Suprapubic skin (tissue), 4 donors: Measurements from ENCODE around the gene CLEC5A. TPM values are rescaled to one million over a fixed set of nuclear protein-coding genes. Genes with fewer than 3 reads are reported as not detected.

Source experiments
- DNase-seq, 2 donors: peaks; one replicate each; pipeline ENCODE4 v3.0.0-alpha.2; 2019; ENCODE audit warnings: low spot score in 2 of 2
- H3K27ac ChIP-seq: fragments of 200-600 bp; sonication (generic); one replicate; pipeline ENCODE4 v1.5.1; 2019
- H3K27me3 ChIP-seq: fragments of 200-600 bp; sonication (generic); one replicate; pipeline ENCODE4 v1.5.1; 2019
- H3K36me3 ChIP-seq: fragments of 200-600 bp; sonication (generic); one replicate; pipeline ENCODE4 v1.5.1; 2019
- H3K4me1 ChIP-seq: fragments of 200-600 bp; sonication (generic); one replicate; pipeline ENCODE4 v1.5.1; 2019
- H3K4me3 ChIP-seq: fragments of 200-600 bp; sonication (generic); one replicate; pipeline ENCODE4 v1.5.1; 2019; ENCODE audit warnings: mild to moderate bottlenecking
- H3K9me3 ChIP-seq: fragments of 200-600 bp; sonication (generic); one replicate; pipeline ENCODE4 v1.5.1; 2019
- EP300 ChIP-seq: sonication (generic); formaldehyde crosslinking; IDR thresholded peaks from one replicate; pipeline ENCODE4 v1.6.1; 2017; ENCODE audit warnings: antibody characterized with exemption
- POLR2A ChIP-seq, 2 donors: fragments of 450-650 bp; IDR thresholded peaks; one replicate each; pipeline ENCODE4 v1.6.1; 2017; ENCODE audit warnings: antibody characterized with exemption in 2 of 2, mild to moderate bottlenecking in 2 of 2, moderate library complexity in 2 of 2
- POLR2AphosphoS5 ChIP-seq, 3 donors: sonication (generic); formaldehyde crosslinking; IDR thresholded peaks; one replicate each; pipeline ENCODE4 v1.6.1; 2017; ENCODE audit warnings: antibody characterized with exemption in 3 of 3
- WGBS: methylation state at CpG from one replicate; pipeline ENCODE4 v1.1.5; 2018; 5-methylcytosine and 5-hydroxymethylcytosine counted together
- total RNA-seq, 4 donors: library from RNA; depleted of rRNA; stranded (reverse); fragments of >200 nt; gene quantifications; one replicate each; pipeline ENCODE4 v1.1.0, GENCODE V29; 2016
- TF ChIP-seq, protein P1 (sequence below), 2 donors: fragments of 200-600 bp in 1 of 2; fragments of 450-650 bp in 1 of 2; sonication (generic) in 1 of 2; IDR thresholded peaks; one replicate each; pipeline ENCODE4 v1.5.1; 2016 to 2019; ENCODE audit warnings: antibody characterized with exemption in 2 of 2, mild to moderate bottlenecking in 1 of 2, moderate library complexity in 1 of 2

The CLEC5A gene
- total RNA-seq, 4 donors from 2014 or later = 2.2 to 5.4 (median 3.9) TPM

DNA sequence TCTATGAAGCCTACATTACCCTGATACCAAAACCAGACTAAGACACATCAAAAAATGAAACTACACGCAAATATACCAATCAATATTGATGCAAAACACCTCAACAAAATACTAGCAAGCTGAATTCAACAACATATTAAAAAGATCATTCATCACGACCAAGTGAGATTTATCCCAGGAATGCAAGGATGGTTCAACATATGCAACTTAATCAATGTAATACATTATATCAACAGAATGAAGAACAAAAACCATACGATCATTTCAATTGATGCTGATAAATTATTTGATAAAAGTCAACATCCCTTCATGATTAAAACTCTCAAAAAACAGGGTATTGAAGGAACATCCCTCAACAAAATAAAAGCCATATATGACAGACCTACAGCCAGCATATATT lies 5.7 kb downstream of the CLEC5A start:
- Histone ChIP-seq H3K4me3 (no peak overlapping the region), H3K4me1 (no peaks in the 10 kb centered on the region), H3K27me3 (no peaks in the 10 kb centered on the region), H3K36me3 (no peaks in the 10 kb centered on the region), H3K9me3 (peaks cover 6% of the 10 kb centered on the region), H3K27ac (no peak overlapping the region)
- TF ChIP-seq POLR2A (IDR thresholded peaks at IDR 0.05) (no peak), EP300 (no peak), POLR2AphosphoS5 (IDR thresholded peaks at IDR 0.05) (no peak)
- TF ChIP-seq, protein P1, sequence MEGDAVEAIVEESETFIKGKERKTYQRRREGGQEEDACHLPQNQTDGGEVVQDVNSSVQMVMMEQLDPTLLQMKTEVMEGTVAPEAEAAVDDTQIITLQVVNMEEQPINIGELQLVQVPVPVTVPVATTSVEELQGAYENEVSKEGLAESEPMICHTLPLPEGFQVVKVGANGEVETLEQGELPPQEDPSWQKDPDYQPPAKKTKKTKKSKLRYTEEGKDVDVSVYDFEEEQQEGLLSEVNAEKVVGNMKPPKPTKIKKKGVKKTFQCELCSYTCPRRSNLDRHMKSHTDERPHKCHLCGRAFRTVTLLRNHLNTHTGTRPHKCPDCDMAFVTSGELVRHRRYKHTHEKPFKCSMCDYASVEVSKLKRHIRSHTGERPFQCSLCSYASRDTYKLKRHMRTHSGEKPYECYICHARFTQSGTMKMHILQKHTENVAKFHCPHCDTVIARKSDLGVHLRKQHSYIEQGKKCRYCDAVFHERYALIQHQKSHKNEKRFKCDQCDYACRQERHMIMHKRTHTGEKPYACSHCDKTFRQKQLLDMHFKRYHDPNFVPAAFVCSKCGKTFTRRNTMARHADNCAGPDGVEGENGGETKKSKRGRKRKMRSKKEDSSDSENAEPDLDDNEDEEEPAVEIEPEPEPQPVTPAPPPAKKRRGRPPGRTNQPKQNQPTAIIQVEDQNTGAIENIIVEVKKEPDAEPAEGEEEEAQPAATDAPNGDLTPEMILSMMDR (IDR thresholded peaks at IDR 0.05) = no peak
- no peak for DNase-seq
- WGBS = 92% methylated on average over 3 of the region's 3 CpGs

DNA sequence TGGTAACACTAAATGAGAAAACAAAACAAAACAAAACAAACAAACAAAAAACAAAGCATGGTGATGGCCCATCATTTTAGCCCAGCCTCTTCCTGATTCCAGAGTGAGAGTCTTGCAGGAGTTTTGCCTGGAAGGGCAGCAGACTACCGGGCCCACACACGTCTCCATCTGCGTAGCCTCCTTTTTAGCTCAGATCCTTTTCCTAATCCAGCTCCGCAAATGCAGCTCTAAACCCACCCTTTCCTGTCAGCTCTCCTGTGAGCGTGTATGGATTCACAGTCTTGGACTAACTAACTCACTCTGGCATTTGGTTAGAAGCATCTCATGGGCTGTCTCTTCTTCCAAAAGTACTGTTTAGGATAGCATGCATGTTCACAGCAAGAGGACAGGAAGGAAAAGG lies 16.6 kb downstream of the CLEC5A start:
- 81% methylated on average over 5 of the region's 5 CpGs for WGBS
- DNase-seq = no peak
- no peak for TF ChIP-seq EP300
- TF ChIP-seq POLR2A (IDR thresholded peaks at IDR 0.05) = no peak
- TF ChIP-seq POLR2AphosphoS5 (IDR thresholded peaks at IDR 0.05) = no peak
- TF ChIP-seq, protein P1 (IDR thresholded peaks at IDR 0.05) = no peak

DNA sequence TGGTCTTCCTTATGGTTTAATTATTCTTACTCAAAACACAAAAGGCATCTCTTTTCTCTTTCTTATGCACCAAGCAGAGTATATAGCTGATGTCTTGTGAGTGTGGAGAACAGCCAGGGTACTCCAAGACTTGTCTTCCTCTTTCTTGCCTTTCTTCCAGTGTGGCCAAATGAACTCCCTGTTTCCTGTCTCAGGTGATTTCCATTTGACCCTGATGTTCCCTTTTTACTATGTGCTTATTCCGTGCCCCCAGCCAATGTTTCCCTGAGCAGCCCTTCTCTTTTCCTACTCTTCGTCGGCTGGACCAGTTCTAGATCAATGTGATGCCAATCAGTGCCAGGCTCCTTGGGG lies 18.0 kb downstream of the CLEC5A start:
- Histone ChIP-seq H3K27ac (no peak overlapping the region), H3K4me3 (no peak overlapping the region), H3K9me3 (no peaks in the 10 kb centered on the region), H3K27me3 (no peaks in the 10 kb centered on the region), H3K4me1 (no peaks in the 10 kb centered on the region), H3K36me3 (no peaks in the 10 kb centered on the region)
- no peak for TF ChIP-seq EP300
- TF ChIP-seq POLR2AphosphoS5 (IDR thresholded peaks at IDR 0.05) = no peak
- TF ChIP-seq, protein P1 (IDR thresholded peaks at IDR 0.05) = no peak
- no peak for TF ChIP-seq POLR2A (IDR thresholded peaks at IDR 0.05)
- WGBS = 84% methylated on average over 3 of the region's 3 CpGs
- DNase-seq = no peak

More for the DNA sequence above, 16.6 kb downstream of the CLEC5A start:
- no peak overlapping the region for H3K27ac ChIP-seq
- H3K4me3 ChIP-seq = no peak overlapping the region
- H3K36me3 ChIP-seq = no peaks in the 10 kb centered on the region
- H3K27me3 ChIP-seq = no peaks in the 10 kb centered on the region
- no peaks in the 10 kb centered on the region for H3K9me3 ChIP-seq
- H3K4me1 ChIP-seq = no peaks in the 10 kb centered on the region

DNA sequence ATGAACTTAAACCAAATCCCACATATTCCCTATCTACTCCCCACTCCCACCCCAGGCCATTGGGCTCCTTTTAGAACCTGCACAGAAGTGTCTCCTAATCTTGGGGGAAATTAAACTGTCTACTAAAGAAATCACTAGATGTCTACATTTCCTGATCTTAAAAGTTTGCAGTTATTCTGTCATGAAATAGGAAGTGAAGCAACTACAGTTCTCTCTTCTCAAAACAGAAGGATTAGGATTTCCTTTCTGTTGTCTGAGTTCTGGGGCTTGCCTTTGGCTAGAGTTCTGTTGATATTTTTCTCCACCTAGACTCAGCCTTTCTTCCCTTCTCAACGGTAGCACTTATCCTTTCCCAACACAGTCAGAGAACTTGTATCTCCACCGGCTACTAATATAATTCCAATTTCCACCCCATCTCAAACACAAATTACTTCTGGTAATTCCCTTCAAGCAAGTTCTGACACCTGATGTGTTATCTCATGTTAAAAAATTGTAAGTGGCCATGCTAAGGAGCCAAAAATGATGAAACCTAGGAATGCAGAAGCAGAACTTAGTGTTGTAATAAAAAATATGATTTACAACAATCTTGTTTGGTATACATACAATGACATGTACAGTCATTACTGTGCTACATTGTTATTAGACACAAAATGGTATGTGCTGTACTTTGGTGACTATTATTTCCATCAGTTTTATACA lies 18.5 kb downstream of the CLEC5A start:
- Histone ChIP-seq H3K4me1 (no peaks in the 10 kb centered on the region), H3K27ac (no peak overlapping the region), H3K36me3 (no peaks in the 10 kb centered on the region), H3K4me3 (no peak overlapping the region), H3K27me3 (no peaks in the 10 kb centered on the region), H3K9me3 (no peaks in the 10 kb centered on the region)
- DNase-seq = no peak
- WGBS = 46% methylated on average over 2 of the region's 2 CpGs
- TF ChIP-seq POLR2AphosphoS5 (IDR thresholded peaks at IDR 0.05) = no peak
- TF ChIP-seq, protein P1 (IDR thresholded peaks at IDR 0.05) = no peak

DNA sequence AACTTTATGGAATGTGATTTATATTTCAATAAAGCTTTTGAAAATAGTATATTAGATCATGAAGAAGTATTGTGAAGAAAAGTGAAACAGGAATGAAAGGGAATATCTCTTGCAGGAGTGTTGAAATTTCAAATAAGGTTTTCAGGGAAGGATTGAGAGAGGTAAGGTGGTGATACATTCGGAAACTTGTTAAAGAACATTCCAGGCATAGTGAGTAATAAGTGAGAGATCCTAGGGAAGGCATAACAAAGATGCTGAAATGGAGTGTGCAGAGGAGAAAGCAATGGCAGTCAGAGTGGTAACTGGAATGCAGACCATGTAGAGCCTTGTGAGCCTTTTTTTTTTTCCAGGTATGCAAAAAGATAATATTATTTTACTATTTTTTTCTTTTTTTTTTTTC lies 26.5 kb downstream of the CLEC5A start:
- Histone ChIP-seq H3K4me3 (no peak overlapping the region), H3K27me3 (no peaks in the 10 kb centered on the region), H3K36me3 (no peaks in the 10 kb centered on the region), H3K27ac (no peak overlapping the region), H3K9me3 (no peaks in the 10 kb centered on the region), H3K4me1 (no peaks in the 10 kb centered on the region)
- TF ChIP-seq EP300 (no peak), POLR2AphosphoS5 (IDR thresholded peaks at IDR 0.05) (no peak), POLR2A (IDR thresholded peaks at IDR 0.05) (no peak)
- TF ChIP-seq, protein P1 (IDR thresholded peaks at IDR 0.05) = no peak
- no peak for DNase-seq
- WGBS = 71% methylated on average over 1 of the region's 1 CpG
